ENCODE data around the gene AKT3.

DNA sequence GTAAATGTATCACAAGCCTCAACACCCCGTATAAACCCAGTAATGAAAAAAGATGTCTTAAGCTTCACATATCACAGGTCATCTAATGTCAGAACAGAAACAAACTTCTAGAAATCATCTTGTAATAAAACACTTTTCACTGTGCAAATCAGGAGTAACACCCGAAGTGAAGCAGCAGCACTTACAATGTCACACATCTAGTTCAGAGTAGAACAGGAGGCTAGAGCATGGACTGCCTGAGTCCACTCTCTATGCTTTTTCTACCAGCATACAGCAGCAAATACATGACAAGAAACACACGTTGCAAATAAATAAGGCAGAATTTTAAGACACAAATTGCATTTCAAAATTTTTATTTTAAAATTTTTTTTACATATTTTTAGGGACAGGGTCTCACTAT is 57.2 kb downstream of the AKT3 start:
- TF ChIP-seq POLR2A (IDR thresholded peaks at IDR 0.05; ENCODE audit: low read length): no peak
- no peak for TF ChIP-seq RNF2 (IDR thresholded peaks at IDR 0.05; ENCODE audit: borderline replicate concordance, low read depth)
- no peak for TF ChIP-seq RAD21 (conservative IDR thresholded peaks at IDR 0.05 in 1 of 2, IDR thresholded peaks at IDR 0.05 in 1 of 2)
- no peak for TF ChIP-seq RFX5 (IDR thresholded peaks at IDR 0.05)
- TF ChIP-seq MAFK (IDR thresholded peaks at IDR 0.05; ENCODE audit: partially characterized antibody): no peak
- TF ChIP-seq, protein P1, sequence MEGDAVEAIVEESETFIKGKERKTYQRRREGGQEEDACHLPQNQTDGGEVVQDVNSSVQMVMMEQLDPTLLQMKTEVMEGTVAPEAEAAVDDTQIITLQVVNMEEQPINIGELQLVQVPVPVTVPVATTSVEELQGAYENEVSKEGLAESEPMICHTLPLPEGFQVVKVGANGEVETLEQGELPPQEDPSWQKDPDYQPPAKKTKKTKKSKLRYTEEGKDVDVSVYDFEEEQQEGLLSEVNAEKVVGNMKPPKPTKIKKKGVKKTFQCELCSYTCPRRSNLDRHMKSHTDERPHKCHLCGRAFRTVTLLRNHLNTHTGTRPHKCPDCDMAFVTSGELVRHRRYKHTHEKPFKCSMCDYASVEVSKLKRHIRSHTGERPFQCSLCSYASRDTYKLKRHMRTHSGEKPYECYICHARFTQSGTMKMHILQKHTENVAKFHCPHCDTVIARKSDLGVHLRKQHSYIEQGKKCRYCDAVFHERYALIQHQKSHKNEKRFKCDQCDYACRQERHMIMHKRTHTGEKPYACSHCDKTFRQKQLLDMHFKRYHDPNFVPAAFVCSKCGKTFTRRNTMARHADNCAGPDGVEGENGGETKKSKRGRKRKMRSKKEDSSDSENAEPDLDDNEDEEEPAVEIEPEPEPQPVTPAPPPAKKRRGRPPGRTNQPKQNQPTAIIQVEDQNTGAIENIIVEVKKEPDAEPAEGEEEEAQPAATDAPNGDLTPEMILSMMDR (IDR thresholded peaks at IDR 0.05): no peak
- TF ChIP-seq JUNB (IDR thresholded peaks at IDR 0.05): no peak

Data from A549 (cell line).